Measurements from ENCODE around the gene KAT2A.

KAT2A gene

DNA sequence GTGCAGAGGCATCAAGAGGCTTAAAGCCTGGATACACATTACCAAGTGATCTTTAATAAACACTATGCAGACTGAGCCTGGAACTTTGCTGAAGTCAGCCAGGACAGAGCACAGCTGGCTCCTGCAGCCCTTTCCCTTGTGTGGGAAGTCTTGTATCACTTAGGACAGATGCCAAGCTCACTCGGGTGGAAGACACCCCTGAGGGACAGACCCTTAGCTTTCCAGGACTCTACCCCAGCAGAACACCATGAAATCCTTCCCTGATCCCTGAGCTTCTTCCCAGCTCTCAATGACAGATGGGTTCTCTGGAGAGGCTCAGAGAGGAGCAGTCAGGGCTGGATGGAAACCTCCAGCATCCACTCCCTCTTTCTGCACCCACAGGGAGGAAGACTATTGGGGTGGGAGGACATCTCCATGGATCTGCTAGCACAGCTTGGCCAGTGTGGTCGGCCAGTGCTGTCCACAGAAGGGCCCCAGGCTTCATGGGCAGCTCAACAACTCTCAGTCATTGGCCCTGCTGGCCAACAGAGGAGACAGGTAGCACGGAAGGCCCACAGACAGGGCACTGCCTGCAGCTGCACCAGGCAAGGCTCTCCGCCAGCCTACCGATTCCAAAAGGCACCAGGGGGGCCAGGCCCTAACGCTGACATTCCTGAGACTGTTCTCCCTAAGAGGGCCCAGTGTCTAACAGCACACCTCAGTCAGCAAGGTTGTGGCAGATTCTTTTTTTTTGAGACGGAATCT is 17.8 kb upstream of the KAT2A start:
- TF ChIP-seq, protein P1, sequence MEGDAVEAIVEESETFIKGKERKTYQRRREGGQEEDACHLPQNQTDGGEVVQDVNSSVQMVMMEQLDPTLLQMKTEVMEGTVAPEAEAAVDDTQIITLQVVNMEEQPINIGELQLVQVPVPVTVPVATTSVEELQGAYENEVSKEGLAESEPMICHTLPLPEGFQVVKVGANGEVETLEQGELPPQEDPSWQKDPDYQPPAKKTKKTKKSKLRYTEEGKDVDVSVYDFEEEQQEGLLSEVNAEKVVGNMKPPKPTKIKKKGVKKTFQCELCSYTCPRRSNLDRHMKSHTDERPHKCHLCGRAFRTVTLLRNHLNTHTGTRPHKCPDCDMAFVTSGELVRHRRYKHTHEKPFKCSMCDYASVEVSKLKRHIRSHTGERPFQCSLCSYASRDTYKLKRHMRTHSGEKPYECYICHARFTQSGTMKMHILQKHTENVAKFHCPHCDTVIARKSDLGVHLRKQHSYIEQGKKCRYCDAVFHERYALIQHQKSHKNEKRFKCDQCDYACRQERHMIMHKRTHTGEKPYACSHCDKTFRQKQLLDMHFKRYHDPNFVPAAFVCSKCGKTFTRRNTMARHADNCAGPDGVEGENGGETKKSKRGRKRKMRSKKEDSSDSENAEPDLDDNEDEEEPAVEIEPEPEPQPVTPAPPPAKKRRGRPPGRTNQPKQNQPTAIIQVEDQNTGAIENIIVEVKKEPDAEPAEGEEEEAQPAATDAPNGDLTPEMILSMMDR (IDR thresholded peaks at IDR 0.05; ENCODE audit: insufficient read depth, low read length, poor library complexity, severe bottlenecking): no peak
- no peak for DNase-seq (ENCODE audit: extremely low read depth, insufficient read length)
- H3K36me3 ChIP-seq (ENCODE audit: control insufficient read depth, insufficient read depth, low read length): peaks cover 20% of the 10 kb centered on the region
- H3K27me3 ChIP-seq (replicated peaks; ENCODE audit: control insufficient read depth, insufficient read depth, low read length): no peaks in the 10 kb centered on the region
- no peak overlapping the region for H3K4me3 ChIP-seq (replicated peaks; ENCODE audit: low read depth, low read length)

DNA sequence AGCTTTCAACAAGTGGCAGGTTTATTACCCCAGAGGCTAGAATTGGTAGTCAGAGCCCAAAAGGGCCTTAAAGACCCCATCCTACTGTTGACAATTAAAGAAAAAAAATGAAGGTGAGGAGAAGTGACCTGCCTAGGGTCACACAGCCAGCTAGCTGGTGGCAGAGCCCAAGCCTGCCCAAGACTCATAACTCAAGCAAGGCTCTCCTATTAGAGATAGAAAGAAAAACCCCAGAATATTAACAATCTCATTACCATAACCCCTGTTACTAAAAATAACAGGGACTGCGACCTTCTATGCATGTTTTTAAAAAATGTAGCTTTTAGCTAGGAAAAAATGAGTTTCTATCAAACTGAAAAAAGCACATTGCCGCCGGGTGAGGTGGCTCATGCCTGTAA is 15.5 kb upstream of the KAT2A start:
- no peaks in the 10 kb centered on the region for H3K27me3 ChIP-seq (replicated peaks; ENCODE audit: control insufficient read depth, insufficient read depth, low read length)
- no peak for DNase-seq (ENCODE audit: extremely low read depth, insufficient read length)
- no peak overlapping the region for H3K4me3 ChIP-seq (replicated peaks; ENCODE audit: low read depth, low read length)
- peaks cover 14% of the 10 kb centered on the region for H3K36me3 ChIP-seq (ENCODE audit: control insufficient read depth, insufficient read depth, low read length)
- TF ChIP-seq, protein P1 (IDR thresholded peaks at IDR 0.05; ENCODE audit: insufficient read depth, low read length, poor library complexity, severe bottlenecking): no peak

DNA sequence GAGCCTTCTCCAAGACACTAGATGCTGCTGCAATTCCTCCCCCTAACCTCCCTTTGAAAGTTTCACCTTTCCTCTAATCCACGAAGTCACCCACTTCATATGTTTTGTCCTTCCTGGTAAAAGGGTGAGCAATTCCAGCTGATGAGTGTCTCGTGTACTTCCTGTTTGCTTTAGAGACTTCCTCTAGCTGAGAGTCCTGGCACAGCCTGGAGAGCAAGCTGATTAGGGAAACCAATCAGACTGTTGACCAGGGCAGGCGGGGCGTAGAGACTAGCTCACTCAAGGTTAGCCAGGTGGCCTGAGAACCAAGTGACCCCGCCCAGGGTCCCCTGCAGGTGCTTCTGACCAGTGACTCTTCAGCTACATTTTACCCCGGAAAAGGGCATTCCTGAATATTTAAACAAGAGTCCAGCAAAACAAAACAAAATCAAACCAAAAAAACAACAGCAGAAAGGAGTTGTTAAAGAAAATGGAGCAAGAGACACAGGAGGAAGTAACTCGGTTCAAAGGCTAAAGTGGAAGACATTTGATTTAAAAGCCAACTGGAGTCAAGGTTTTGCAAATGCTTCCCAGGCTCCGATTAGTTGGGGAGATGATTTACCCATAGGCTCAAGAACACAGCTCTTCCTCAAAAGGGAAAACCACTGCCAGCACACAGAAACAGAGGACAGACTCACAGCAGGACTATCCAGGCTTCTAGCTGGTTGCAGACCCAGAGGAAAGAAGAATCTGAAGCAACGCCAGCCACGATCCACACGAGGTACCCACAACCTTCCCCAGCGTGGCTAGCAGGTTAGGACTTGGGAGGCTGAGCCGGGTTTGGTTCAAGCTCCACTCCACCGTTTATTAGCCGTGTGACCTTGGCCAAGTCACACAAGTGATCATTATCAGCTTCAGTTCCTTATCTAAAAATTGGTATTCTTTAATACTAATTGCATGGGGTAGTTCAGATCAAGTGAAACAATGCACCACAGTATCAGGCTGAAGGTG is 14.8 kb upstream of the KAT2A start:
- TF ChIP-seq, protein P1 (IDR thresholded peaks at IDR 0.05; ENCODE audit: insufficient read depth, low read length, poor library complexity, severe bottlenecking): no peak
- DNase-seq (ENCODE audit: extremely low read depth, insufficient read length): no peak
- Histone ChIP-seq H3K4me3 (replicated peaks; ENCODE audit: low read depth, low read length) (no peak overlapping the region), H3K36me3 (ENCODE audit: control insufficient read depth, insufficient read depth, low read length) (peaks cover 13% of the 10 kb centered on the region), H3K27me3 (replicated peaks; ENCODE audit: control insufficient read depth, insufficient read depth, low read length) (no peaks in the 10 kb centered on the region)

DNA sequence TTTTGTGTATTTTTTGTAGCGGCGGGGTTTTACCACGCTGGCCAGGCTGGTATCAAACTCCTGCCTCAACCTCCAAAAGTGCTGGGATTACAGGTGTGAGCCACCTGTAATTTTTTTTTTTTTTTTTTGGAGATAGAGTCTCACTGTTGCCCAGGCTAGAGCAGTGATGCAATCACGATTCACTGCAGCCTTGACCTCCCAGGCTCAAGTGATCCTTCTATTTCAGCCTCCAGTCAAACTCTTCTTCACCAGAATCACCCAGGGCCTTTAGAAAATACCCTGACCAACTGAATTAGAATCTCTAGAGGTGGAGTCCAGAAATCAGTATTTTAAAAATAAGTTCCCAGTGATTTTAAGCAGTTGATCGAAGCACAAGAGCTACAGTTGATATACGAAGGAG is 14.0 kb upstream of the KAT2A start:
- Histone ChIP-seq H3K36me3 (ENCODE audit: control insufficient read depth, insufficient read depth, low read length) (peaks cover 17% of the 10 kb centered on the region), H3K4me3 (replicated peaks; ENCODE audit: low read depth, low read length) (no peak overlapping the region), H3K27me3 (replicated peaks; ENCODE audit: control insufficient read depth, insufficient read depth, low read length) (no peaks in the 10 kb centered on the region)
- TF ChIP-seq, protein P1 (IDR thresholded peaks at IDR 0.05; ENCODE audit: insufficient read depth, low read length, poor library complexity, severe bottlenecking): no peak
- no peak for DNase-seq (ENCODE audit: extremely low read depth, insufficient read length)

DNA sequence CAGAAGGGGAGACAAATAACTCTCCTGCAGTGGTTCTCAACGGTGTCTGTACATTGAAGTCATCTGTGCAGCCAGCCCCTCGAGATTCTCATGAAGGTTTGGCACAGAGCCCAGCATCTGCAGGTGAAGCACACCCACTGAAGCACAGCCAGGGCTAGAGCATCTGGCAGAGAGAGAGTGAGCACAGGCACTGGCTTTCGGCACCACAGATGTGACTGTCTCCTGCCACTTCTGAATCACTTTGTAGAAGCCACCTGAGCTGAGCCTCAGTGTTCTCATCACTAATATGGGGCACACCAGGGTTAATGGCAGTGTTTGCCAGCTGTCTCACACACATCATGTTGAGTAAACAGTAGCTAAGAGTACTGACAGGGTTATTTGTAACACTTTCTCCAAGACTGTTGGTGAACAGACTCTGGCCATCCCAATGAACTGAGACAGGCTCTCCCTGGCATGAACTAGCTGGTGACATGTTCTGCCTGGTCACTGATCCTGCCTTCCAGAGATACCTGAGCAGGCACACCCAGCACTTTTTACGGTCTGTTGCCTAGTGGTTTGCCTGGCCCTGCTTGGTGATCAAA is 12.4 kb upstream of the KAT2A start:
- DNase-seq (ENCODE audit: extremely low read depth, insufficient read length): no peak
- no peaks in the 10 kb centered on the region for H3K27me3 ChIP-seq (replicated peaks; ENCODE audit: control insufficient read depth, insufficient read depth, low read length)
- TF ChIP-seq, protein P1 (IDR thresholded peaks at IDR 0.05; ENCODE audit: insufficient read depth, low read length, poor library complexity, severe bottlenecking): no peak
- no peak overlapping the region for H3K4me3 ChIP-seq (replicated peaks; ENCODE audit: low read depth, low read length)
- peaks cover 29% of the 10 kb centered on the region for H3K36me3 ChIP-seq (ENCODE audit: control insufficient read depth, insufficient read depth, low read length)

All from GM06990 (cell line).